HG03095 (cell line): ENCODE measurements around the gene NBPF6.
"Not testable (repeated sequence)": the region's sequence is repeated elsewhere in the genome, so short reads cannot be mapped to it uniquely, and the experiment has no call there.

Experiments used
- ATAC-seq: cut with Tn5 transposase; IDR thresholded peaks from one replicate; pipeline ENCODE4 v1.9.1; 2021; ENCODE audit warnings: moderate library complexity; ENCODE audit not compliant: unreplicated experiment

NBPF6 gene, protein sequence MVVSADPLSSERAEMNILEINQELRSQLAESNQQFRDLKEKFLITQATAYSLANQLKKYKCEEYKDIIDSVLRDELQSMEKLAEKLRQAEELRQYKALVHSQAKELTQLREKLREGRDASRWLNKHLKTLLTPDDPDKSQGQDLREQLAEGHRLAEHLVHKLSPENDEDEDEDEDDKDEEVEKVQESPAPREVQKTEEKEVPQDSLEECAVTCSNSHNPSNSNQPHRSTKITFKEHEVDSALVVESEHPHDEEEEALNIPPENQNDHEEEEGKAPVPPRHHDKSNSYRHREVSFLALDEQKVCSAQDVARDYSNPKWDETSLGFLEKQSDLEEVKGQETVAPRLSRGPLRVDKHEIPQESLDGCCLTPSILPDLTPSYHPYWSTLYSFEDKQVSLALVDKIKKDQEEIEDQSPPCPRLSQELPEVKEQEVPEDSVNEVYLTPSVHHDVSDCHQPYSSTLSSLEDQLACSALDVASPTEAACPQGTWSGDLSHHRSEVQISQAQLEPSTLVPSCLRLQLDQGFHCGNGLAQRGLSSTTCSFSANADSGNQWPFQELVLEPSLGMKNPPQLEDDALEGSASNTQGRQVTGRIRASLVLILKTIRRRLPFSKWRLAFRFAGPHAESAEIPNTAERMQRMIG

DNA sequence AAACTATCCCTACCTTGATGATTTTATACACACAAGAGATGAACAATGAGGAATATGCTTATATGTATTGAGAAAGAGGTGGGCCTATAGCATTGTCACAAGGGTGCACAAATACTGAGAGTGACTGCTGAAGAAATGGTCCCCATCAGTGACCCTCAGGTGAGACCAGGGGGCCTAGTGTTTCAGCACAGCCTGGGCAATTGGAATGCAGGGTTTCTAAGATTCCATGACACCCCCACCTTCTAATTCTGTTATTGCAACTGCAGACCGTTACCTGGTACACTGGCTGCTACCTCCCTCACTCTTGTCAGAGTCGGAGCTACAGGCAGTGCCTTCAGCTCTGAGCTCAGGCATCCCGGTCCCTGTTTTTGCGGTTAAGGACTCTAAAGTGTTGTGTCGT, at the start of gene NBPF6:
TSS of gene NBPF6 (plus strand) at position 301 of the 400 bp plus-strand sequence. CDS start 259 bp downstream, outside the sequence.
- ATAC-seq, result not testable (repeated sequence)

DNA sequence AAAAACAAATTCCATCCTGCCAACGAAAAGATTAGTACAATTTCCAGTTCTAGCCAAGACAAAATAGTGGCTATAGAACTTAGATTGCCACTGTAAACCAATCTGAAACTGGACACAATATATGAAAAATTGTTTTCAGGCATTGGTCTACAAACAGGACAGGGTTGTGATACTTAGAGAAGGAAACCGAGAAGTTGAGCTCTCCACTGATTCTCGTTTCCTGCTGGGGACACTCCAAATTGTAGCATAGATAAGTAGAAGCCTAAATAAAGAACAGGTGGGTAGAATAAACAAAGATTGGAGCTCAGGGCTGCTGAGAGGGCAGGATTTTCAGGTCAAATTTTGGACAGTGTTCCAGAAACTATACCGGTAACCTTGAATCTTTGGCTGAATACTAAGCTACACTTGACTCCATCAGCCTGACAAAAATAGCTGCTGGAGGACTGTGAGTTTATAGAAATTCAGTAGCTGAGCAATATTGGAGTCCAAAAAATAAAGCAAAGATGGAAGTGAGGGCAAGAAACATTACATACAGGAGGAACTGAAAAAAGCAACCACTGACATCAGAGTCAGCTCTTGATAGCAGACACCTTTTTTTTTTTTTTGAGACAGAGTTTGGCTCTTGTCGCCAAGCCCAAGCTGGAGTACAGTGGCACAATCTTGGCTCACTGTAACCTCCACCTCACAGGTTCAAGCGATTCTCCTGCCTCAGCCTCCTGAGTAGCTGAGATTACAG, 38.9 kb upstream of the NBPF6 start:
- not testable (repeated sequence) for ATAC-seq

DNA sequence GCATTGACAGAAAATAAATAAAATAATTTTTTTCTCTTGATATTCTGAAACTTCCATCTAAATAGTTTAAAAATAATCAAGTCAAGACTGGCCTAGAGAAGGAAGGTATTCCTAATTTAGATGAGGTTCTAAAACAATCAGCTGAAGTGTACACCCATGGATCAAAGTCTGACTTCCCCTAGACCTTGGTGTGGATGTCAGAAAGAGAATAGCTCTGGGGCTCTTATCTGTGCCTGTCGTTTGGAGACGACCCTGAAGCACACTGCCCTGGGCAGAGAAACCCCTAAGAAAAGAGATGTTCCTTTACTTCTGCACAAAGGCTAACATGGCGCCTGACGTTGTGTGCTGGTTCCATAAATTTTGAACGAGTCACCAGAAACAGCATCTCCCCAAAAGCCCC, 30.0 kb upstream of the NBPF6 start:
- not testable (repeated sequence) for ATAC-seq

DNA sequence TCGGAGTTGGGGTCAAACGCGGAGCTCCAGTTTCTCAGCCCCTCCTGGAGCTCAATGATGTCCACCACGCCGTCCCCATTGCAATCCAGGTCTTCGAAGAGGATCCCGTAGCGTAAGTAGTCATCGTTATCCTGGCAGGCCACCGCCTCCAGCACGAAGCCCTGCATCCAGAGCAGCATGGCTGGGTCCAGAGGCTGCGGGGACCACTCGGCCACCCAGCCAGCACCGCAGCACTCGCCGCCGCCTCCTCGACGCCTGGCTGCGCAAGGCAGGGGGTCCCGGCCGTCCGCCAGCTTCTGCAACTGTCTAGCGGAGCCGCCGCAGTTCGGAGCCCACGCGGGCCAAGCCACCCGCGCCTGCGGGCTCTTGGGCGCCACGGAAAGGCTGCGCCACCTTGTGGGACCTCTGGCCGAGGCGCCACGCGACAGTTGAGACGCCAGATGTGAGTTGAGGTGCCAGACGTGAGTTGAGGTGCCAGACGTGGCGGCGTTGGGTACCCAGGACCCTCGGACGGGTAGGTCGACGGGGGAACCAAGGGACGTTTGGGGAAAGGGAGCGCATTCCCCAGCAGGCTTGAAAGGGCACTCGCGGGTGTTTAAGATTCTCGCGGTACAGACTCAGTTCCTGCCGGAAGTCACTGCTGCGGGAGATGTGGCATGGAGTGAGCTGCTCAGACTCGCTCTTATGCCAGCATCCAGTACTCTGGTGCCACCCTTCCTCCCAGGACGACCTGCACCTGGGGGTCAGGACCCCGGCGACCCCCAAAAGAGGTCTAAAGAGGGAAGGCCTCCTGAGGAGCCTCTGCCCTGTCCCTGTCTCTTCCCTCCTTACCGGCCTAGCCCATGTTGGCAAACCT, 28.9 kb upstream of the NBPF6 start:
- not testable (repeated sequence) for ATAC-seq

DNA sequence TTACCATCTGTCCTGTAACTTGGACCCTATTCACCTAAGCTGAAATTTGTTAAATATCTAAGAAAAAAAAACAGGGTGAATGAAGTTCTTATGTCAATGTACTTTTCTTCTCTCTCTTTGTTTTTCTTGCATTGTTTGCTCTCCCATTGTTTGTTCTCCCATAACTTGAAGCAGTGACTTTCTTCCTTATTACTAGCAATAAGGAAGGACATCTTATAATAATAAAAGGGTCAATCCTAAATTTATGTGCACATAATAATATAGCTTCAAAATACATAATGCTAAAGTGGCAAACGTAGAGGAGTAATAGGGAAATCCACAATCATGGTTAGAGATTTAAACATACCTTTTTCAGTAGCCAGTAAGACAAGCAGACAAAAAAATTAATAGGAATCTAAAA, 23.3 kb upstream of the NBPF6 start:
- ATAC-seq, result not testable (repeated sequence)

DNA sequence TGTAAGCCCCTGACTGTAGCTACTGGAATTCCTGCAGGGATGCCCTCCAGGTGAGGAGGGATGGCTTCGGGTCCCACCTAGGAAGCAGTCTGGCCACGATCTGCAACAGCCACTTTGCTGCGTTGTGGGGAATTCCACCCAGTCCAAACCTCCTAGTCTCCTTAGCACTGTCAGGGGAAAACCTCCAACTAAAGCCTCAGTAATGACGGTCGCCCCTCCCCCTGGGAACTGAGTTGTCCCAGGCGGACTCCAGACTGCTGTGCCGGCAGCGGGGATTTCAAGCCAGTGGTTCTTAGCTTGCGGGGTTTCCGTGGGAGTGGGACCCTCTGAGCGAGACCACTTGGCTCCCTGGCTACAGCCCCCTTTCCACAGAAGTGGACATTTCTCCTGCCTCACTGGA, 18.1 kb upstream of the NBPF6 start:
- not testable (repeated sequence) for ATAC-seq

DNA sequence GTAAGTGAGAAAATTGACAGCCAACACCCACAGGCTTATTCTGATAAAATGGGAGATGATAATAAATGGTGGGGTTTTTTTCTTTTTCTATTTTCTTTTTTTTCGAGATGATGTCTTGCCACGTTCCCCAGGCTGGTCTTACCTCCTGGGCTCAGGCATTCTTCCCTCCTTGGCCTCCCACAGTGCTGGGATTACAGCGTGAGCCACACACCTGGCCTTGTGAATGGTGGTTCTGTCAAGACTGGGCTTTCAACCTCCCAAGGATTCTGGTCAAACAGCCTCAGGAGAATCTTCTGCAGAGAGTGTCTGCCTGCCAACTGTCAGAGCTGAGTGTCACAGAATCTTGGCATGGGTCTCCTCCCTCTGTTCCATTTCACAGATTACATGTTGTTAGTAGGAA, 16.7 kb upstream of the NBPF6 start:
- not testable (repeated sequence) for ATAC-seq

DNA sequence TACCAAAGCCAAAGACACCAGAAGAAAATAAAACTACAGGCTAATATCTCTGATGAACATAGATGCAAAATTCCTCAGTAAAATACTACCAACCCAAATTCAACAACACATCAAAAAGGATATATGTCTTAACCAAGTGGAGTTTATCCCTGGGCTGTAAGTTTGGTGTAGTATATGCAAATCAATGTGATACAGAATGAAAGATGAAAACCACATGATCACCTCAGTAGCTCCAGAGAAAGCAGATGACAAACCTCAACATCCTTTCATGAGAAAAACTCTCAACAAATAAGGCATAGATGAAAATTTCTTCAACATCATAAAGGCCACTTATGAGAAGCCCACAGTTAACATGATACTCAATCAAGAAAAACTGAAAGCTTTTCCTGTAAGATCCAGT, 11.6 kb upstream of the NBPF6 start:
- peak; percentile 73 for ATAC-seq

DNA sequence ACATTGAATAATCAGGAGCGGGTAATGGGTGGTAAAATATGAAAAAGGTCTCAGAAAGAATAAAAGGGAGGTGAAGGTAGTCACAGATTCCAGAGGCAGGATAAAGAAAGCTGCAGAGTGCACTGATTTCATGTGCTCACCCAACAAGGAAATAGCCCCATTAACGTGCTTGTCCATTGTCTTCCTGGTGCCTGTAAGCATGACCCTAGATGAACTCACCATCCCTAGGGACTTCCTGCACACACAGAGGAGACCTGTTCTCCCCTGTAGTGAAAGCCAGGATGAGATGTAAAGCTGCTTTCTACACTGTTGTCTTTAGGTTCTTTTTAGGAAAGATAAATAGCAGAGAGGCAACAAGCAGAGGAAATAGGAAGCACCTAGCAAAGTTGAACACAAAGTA, 4.4 kb downstream of the NBPF6 start:
- not testable (repeated sequence) for ATAC-seq

DNA sequence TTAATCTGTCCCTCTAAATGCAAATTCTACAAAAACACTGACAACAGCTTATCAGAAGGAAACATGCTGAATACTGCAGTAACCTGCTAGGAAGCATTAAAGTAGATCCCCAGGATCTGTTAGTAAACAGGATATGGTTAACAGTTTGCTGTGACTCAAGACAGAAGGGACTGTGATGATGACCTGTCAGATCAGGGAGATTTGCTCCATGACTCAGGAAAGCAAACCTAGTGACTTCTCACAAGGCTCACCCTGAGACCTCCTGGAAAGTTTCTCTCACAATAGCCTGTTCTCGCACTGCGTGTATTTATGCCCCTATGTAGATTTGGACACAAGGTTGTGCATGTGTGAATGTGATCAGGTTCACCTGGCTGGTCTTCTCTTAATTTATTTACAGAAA, 8.5 kb downstream of the NBPF6 start:
- not testable (repeated sequence) for ATAC-seq

DNA sequence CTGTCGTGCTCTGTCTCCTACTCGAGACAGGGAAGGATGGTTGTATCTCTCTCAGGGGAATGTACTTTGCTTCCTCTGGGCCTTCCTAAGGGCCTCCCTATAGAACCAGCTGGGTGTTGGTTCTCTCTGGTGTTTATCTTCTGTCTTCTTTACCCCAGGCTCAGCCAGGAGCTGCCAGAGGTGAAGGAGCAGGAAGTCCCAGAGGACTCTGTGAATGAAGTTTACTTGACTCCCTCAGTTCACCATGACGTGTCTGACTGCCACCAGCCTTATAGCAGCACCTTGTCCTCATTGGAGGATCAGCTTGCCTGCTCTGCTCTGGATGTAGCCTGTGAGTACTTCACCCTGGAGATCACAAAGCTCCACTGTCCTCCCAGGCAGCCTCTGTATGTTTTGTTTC, 11.6 kb downstream of the NBPF6 start:
- not testable (repeated sequence) for ATAC-seq

DNA sequence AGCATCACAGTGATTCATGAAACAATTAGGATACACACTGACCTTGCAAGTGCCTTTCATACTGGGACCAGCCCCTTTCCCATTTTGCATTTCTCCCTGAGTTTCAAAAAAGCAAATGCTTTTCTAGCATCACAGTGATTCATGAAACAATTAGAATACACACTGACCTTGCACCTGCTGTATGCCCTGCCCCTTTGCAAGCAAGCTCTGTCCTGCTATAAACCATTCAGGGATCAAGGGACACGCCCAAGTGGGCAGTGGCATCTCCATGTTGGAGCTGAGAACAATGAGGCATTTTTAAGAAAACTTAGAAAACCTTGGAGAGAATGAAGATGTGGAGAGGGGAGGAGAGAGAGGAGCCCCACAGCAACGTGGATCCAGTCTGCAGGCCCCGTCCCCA, 13.8 kb downstream of the NBPF6 start:
- ATAC-seq, result not testable (repeated sequence)

DNA sequence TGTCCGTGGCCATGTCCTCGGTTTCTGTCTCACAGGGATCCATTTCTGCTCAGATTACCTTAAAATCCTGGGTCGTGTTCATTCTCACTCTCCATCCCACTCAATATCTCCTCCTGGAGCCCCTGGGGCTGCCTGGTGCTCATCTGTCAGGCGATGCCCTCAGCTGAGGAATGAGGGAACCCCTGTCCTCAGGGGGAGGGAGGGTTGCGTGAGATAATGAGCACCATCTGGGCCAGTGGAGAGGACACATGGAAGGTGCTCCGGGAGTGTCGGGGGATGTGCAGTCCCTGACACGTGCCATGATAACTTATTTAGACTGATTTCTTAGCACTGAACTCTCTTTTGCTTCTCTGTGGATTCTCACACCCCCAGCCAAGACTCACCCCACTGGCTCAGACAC, 16.0 kb downstream of the NBPF6 start:
- ATAC-seq, result not testable (repeated sequence)

DNA sequence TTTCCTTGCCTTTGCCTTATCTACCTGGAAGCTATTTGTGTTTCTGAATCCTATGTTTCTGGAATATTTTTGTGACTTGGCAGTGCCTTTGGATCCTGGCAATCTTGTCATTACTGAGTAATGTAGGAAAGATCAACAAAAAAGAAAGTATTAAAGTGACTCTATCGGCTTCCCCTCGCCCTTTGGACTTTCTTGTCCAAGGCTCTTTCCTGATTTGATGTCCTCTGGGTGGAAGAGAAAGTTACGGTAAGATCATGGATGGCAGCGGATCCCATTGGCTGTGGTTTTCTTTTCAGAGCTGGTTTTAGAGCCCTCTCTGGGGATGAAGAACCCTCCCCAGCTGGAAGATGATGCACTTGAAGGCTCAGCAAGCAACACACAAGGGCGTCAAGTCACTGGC, 17.0 kb downstream of the NBPF6 start:
- ATAC-seq, result not testable (repeated sequence)

DNA sequence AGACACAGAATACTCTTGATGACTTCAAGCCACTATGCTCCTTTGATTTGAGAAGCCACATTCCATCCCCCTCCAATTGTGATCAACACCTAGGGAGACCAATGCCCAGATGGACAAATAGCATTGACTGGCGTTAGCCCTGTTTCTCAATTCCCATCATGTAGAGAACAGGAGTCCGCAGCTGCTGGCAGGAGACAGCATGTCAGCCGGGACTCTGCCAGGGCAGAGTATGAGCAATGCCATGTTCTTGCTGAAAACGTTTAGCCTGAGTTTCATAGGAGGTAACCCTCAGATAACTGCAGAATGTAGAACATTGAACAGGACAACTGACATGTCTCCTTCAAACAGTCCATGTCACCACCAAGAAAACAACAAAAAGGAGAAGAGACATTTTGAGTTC, 20.6 kb downstream of the NBPF6 start:
- ATAC-seq, result not testable (repeated sequence)

DNA sequence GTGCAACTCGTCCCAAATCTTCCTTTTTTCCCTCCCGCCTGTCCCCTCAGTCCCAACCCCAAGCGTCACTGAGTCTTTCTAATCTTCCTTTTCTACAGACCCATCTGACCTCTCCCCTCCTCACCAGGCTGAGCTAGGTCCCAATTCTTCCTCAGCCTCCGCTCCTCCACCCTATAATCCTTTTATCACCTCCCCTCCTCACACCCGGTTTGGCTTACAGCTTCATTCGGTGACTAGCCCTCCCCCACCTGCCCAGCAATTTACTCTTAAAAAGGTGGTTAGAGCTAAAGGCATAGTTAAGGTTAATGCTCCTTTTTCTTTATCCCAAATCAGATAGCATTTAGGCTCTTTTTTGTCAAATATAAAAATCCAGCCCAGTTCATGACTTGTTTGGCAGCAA, 24.4 kb downstream of the NBPF6 start:
- not testable (repeated sequence) for ATAC-seq

DNA sequence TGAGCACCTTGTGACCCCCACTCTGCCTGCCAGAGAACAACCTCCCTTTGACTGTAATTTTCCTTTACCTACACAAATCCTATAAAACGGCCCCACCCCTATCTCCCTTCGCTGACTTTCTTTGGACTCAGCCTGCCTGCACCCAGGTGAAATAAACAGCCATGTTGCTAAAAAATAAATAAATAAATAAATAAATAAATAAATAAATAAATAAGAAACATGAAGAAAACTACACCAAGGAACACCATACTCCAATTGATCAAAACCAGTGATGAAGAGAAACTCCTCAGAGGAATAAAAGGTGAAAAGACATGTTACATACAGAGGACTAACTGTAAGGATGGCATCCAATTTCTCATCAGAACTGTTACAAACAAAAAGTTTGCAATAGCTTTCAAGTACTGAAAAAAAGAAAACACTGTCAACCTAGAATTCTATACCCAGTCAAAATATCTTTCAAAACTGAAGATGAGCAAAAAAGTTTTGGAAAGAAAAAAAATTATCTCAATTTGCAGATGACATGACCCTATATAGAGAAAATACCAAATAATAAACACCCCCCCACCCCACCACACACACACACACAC, 28.4 kb downstream of the NBPF6 start:
- no peak for ATAC-seq

DNA sequence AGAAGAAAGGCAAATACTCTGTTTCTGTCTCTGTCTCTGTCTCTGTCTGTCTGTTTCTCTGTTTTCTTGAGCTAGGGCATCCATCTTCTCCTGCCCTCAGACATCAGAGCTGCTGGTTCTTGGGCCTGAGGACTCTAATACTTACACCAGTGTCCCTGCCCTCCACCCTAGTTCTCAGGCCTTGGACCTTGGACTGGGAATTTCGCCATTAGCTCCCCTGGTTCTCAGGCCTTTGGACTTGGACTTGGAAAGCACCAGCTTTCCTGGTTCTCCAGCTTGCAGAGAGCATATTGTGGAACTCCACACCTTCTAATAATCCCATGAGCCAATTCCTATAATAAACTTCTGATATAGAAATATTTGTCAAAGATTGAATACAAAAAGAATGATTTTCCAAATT, 32.6 kb downstream of the NBPF6 start:
- no peak for ATAC-seq

DNA sequence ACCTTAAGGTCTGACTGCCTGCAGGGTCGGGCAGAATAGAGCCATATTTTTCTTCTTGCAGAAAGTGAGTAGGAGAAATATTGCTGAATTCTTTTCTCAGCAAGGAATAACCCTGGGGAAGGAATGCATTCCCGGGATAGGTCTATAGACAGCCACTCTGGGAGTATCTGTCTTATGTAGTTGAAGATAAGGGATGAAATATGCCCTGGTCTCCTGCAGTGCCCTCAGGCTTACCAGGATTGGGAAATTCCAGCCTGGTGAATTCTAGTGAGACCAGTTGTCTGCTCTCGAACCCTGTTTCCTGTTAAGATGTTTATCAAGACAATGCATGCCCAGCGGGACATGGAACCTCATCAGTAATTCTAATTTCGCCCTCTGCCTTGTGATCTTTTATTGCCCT, 35.8 kb downstream of the NBPF6 start:
- not testable (repeated sequence) for ATAC-seq

DNA sequence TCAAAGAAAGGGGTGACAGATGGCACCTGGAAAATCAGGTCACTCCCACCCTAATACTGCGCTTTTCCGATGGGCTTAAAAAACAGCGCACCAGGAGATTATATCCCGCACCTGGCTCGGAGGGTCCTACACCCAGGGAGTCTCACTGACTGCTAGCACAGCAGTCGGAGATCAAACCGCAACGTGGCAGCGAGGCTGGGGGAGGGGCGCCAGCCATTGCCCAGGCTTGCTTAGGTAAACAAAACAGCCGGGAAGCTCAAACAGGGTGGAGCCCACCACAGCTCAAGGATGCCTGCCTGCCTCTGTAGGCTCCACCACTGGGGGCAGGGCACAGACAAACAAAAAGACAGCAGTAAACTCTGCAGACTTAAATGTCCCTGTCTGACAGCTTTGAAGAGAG, 36.6 kb downstream of the NBPF6 start:
- not testable (repeated sequence) for ATAC-seq
